Measurements from ENCODE around the gene MARF1. TPM values are rescaled to one million over a fixed set of nuclear protein-coding genes. Genes with fewer than 3 reads are reported as not detected.
"Not testable (repeated sequence)": the region's sequence is repeated elsewhere in the genome, so short reads cannot be mapped to it uniquely, and the experiment has no call there.

The MARF1 gene
- total RNA-seq, 1 donor from 2014 or later = 70.5 TPM

DNA sequence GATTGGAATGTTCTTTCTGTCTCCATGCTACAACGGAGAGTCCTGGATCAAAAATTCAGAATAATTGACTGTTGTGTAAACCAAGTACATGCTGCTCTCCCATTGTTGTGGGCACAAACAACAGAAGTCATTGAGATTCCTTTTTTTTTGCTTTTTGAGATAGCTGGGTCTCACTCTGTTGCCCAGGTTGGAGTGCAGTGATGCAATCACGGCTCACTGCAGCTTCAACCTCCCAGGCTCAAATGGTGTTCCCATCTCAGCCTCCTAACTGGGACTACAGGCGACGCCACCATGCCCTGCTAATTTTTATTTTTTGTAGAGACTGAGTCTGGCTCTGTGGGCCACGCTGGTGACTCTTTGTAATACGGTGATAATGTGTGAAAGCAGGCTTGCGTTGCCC is 31.6 kb upstream of the MARF1 start:
- Mint-ChIP-seq H3K27me3 (ENCODE audit: unreplicated experiment) (no peaks in the 10 kb centered on the region), H3K4me3 (ENCODE audit: unreplicated experiment) (no peak overlapping the region), H3K9me3 (ENCODE audit: unreplicated experiment) (peaks cover 4% of the 10 kb centered on the region), H3K4me1 (ENCODE audit: low read depth, unreplicated experiment) (no peaks in the 10 kb centered on the region), H3K36me3 (ENCODE audit: unreplicated experiment) (no peaks in the 10 kb centered on the region), H3K27ac (ENCODE audit: unreplicated experiment) (no peak overlapping the region)
- TF ChIP-seq, protein P1, sequence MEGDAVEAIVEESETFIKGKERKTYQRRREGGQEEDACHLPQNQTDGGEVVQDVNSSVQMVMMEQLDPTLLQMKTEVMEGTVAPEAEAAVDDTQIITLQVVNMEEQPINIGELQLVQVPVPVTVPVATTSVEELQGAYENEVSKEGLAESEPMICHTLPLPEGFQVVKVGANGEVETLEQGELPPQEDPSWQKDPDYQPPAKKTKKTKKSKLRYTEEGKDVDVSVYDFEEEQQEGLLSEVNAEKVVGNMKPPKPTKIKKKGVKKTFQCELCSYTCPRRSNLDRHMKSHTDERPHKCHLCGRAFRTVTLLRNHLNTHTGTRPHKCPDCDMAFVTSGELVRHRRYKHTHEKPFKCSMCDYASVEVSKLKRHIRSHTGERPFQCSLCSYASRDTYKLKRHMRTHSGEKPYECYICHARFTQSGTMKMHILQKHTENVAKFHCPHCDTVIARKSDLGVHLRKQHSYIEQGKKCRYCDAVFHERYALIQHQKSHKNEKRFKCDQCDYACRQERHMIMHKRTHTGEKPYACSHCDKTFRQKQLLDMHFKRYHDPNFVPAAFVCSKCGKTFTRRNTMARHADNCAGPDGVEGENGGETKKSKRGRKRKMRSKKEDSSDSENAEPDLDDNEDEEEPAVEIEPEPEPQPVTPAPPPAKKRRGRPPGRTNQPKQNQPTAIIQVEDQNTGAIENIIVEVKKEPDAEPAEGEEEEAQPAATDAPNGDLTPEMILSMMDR (IDR thresholded peaks at IDR 0.05; ENCODE audit: partially characterized antibody, unreplicated experiment) = no peak
- no peak for DNase-seq

DNA sequence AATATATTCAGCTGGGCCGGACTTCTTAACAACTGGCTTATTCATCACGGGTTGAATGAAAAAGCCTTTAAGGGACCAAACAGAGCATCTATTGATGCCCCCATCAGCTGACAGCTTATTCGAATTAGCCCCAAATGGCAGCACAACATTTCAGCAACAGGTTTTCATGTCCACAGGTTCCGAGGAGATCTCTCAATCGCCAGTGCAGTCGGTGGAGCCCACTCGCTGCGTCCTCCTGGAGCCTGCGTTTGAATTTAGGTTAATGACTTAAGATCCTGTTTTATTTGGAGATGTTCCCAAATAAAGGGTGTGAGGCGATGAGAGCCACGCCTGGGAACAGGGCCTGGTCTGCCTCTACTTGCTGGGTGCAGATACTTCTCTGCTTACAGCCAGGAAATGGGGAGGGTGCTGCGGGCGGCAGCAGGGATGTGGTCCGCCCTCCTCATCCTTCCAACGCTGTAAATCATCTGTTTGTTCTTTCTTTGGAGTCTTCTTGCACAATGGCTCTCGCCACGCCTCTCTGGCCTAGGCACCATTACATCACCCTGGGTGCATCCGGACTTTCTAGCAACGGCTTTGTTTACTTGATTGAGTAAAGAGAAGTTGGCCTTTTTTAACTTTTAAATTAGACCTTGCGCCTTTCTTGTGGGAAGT is 29.7 kb upstream of the MARF1 start:
- Mint-ChIP-seq H3K36me3 (ENCODE audit: unreplicated experiment) (no peaks in the 10 kb centered on the region), H3K4me1 (ENCODE audit: low read depth, unreplicated experiment) (no peaks in the 10 kb centered on the region), H3K4me3 (ENCODE audit: unreplicated experiment) (no peak overlapping the region), H3K9me3 (ENCODE audit: unreplicated experiment) (peaks cover 2% of the 10 kb centered on the region), H3K27me3 (ENCODE audit: unreplicated experiment) (no peaks in the 10 kb centered on the region), H3K27ac (ENCODE audit: unreplicated experiment) (no peak overlapping the region)
- no peak for DNase-seq
- TF ChIP-seq, protein P1 (IDR thresholded peaks at IDR 0.05; ENCODE audit: partially characterized antibody, unreplicated experiment) = no peak

DNA sequence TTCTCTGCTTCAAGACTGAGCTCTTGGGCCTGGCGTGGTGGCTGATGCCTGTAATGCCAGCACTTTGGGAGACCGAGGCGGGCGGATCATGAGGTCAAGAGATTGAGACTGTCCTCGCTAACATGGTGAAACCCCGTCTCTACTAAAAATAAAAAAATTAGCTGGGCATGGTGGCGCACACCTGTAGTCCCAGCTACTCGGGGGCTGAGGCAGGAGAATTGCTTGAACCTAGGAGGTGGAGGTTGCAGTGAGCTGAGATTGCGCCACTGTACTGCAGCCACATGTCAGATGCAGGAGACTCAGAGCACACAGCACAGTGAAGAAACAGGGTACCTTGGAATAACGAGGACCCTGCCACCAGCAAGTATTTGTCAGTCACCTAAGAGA is 29.2 kb upstream of the MARF1 start:
- H3K27me3 Mint-ChIP-seq (ENCODE audit: unreplicated experiment); H3K4me3 Mint-ChIP-seq (ENCODE audit: unreplicated experiment); H3K4me1 Mint-ChIP-seq (ENCODE audit: low read depth, unreplicated experiment); H3K27ac Mint-ChIP-seq (ENCODE audit: unreplicated experiment); DNase-seq; H3K9me3 Mint-ChIP-seq (ENCODE audit: unreplicated experiment); H3K36me3 Mint-ChIP-seq (ENCODE audit: unreplicated experiment): not testable (repeated sequence)

DNA sequence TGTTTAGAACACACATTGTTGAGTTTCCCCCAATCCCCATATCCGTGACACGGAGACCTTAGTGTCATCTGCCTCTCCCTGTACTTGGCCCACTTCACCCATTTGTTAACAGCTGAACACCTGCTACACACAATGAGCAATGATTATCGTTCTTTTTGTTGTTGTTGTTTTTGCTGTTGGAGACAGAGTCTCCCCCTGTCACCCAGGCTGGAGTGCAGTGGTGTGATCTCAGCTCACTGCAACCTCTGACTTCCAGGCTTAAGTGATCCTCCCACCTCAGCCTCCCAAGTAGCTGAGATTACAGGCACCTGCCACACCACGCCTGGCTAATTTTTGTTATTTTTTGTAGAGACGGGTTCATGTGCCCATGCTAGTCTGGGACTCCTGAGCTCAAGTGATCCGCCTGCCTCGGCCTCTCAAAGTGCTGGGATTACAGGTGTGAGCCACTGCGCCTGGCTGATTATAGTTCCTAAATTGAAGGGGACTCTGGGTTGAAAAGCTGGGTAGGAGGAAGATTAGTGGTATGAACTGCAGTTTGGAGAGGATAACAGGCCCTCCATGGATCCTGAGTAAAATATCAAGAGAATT is 28.7 kb upstream of the MARF1 start:
- Mint-ChIP-seq H3K4me1 (ENCODE audit: low read depth, unreplicated experiment) (no peaks in the 10 kb centered on the region), H3K27me3 (ENCODE audit: unreplicated experiment) (no peaks in the 10 kb centered on the region), H3K9me3 (ENCODE audit: unreplicated experiment) (peaks cover 4% of the 10 kb centered on the region), H3K36me3 (ENCODE audit: unreplicated experiment) (no peaks in the 10 kb centered on the region), H3K4me3 (ENCODE audit: unreplicated experiment) (no peak overlapping the region), H3K27ac (ENCODE audit: unreplicated experiment) (no peak overlapping the region)
- TF ChIP-seq, protein P1 (IDR thresholded peaks at IDR 0.05; ENCODE audit: partially characterized antibody, unreplicated experiment) = no peak
- DNase-seq = no peak

DNA sequence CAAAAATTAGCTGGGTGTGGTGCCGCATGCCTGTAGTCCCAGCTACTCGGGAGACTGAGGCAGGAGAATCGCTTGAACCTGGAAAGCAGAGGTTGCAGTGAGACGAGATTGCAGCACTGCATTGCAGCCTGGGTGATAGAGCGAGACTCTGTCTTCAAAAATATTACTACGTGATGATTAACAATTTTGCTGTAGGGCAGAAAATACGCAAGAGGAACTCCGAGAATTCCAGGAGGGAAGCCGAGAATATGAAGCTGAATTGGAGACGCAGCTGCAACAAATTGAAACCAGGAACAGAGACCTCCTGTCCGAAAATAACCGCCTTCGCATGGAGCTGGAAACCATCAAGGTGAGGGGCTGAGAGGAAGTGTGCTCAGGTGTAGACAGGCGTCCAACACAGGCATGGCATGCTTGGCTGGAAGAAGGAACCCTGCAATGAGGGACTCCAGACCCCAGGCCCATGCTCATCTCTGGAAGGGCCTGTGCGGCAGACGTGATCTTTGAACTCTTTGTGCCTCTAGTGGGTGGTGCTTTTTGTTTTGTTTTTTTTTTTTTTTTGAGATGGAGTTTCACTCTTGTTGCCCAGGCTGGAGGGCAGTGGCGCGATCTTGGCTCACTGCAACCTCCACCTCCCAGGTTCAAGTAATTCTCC is 24.3 kb upstream of the MARF1 start:
- no peak for DNase-seq
- H3K4me3 Mint-ChIP-seq (ENCODE audit: unreplicated experiment) = no peak overlapping the region
- H3K36me3 Mint-ChIP-seq (ENCODE audit: unreplicated experiment) = no peaks in the 10 kb centered on the region
- no peaks in the 10 kb centered on the region for H3K27me3 Mint-ChIP-seq (ENCODE audit: unreplicated experiment)
- H3K4me1 Mint-ChIP-seq (ENCODE audit: low read depth, unreplicated experiment) = no peaks in the 10 kb centered on the region
- no peak overlapping the region for H3K27ac Mint-ChIP-seq (ENCODE audit: unreplicated experiment)
- peaks cover 4% of the 10 kb centered on the region for H3K9me3 Mint-ChIP-seq (ENCODE audit: unreplicated experiment)
- TF ChIP-seq, protein P1 (IDR thresholded peaks at IDR 0.05; ENCODE audit: partially characterized antibody, unreplicated experiment) = no peak
